Caco-2 (cell line): ENCODE measurements around the gene CNEP1R1. TPM values are rescaled to one million over a fixed set of nuclear protein-coding genes. Genes with fewer than 3 reads are reported as not detected.
A peak's percentile ranks its signal among the peaks of the same experiment; 100 is the strongest.

ENCODE experiments used
- BruUV-seq: library from RNA; stranded (reverse); fragments of 400-500 nt; replicated peaks from 2 replicates; lab custom pipeline; 2021; lab: Mats Ljungman, UMichigan
- CTCF ChIA-PET: fragments of 300-600 bp; sonication (Branson Sonifier 250); formaldehyde crosslinking; loops from one replicate; lab custom pipeline; 2022; ENCODE audit warnings: antibody characterized with exemption; lab: Charles Lee
- POLR2A ChIA-PET: fragments of 300-600 bp; sonication (Branson Sonifier 250); formaldehyde crosslinking; loops from one replicate; lab custom pipeline; 2022; ENCODE audit warnings: antibody characterized with exemption; lab: Charles Lee
- DNase-seq, 2 experiments: peaks; one replicate each; pipeline versions ENCODE4 v3.0.0 to v3.0.0-alpha.2; 2020 to 2022
- H3K27me3 ChIP-seq: replicated peaks from 2 replicates; pipeline ENCODE4 v1.6.0; 2011; ENCODE audit warnings: low read length; ENCODE audit not compliant: control insufficient read depth, insufficient read depth
- H3K36me3 ChIP-seq: 2 replicates; pipeline ENCODE4 v1.5.1; 2011; ENCODE audit warnings: low read length; ENCODE audit not compliant: control insufficient read depth, insufficient read depth
- H3K4me1 ChIP-seq: fragments of 250-450 bp; sonication (Bioruptor Pico); 2 replicates; pipeline ENCODE4 v1.5.1; 2020; ENCODE audit warnings: mild to moderate bottlenecking
- H3K4me3 ChIP-seq: 2 replicates; pipeline ENCODE4 v1.5.1; 2011; ENCODE audit warnings: low read depth, mild to moderate bottlenecking, control low read depth, low read length
- H3K9me3 ChIP-seq: fragments of 250-450 bp; sonication (Bioruptor Pico); 2 replicates; pipeline ENCODE4 v1.5.1; 2020; ENCODE audit warnings: mild to moderate bottlenecking, moderate library complexity
- H3K27ac Mint-ChIP-seq: one replicate; pipeline ENCODE4 v1.8.0; 2022; ENCODE audit warnings: mixed read lengths; ENCODE audit not compliant: unreplicated experiment
- H3K27me3 Mint-ChIP-seq: one replicate; pipeline ENCODE4 v1.8.0; 2022; ENCODE audit warnings: mixed read lengths; ENCODE audit not compliant: insufficient read depth, unreplicated experiment
- H3K36me3 Mint-ChIP-seq: one replicate; pipeline ENCODE4 v1.8.0; 2022; ENCODE audit warnings: mild to moderate bottlenecking, mixed read lengths; ENCODE audit not compliant: insufficient read depth, unreplicated experiment
- H3K4me1 Mint-ChIP-seq: one replicate; pipeline ENCODE4 v1.8.0; 2022; ENCODE audit warnings: low read depth, mixed read lengths; ENCODE audit not compliant: unreplicated experiment
- H3K4me3 Mint-ChIP-seq: one replicate; pipeline ENCODE4 v1.8.0; 2022; ENCODE audit warnings: mild to moderate bottlenecking, moderate library complexity, mixed read lengths; ENCODE audit not compliant: unreplicated experiment
- H3K9me3 Mint-ChIP-seq: one replicate; pipeline ENCODE4 v1.8.0; 2022; ENCODE audit warnings: mixed read lengths; ENCODE audit not compliant: unreplicated experiment
- intact Hi-C: fragments of 100-400 bp; cut with micrococcal nuclease; formaldehyde crosslinking; loops from one replicate; pipeline ENCODE4 v1.10.0; 2022; ENCODE audit not compliant: unreplicated experiment
- total RNA-seq: library from RNA; stranded (reverse); gene quantifications from 2 replicates; pipeline ENCODE4 v1.2.3, GENCODE V29; 2022
- TF ChIP-seq, protein P1 (sequence below), 2 experiments: fragments of 200-600 bp in 1 of 2; IDR thresholded peaks; 1 replicate in 1 of 2; 2 replicates in 1 of 2; pipeline versions ENCODE4 v1.5.1 to v1.8.0; 2011 to 2022; ENCODE audit warnings: antibody characterized with exemption in 1 of 2, control low read depth in 1 of 2, inconsistent platforms in 1 of 2, low read depth in 1 of 2, low read length in 1 of 2, mild to moderate bottlenecking in 1 of 2, moderate library complexity in 1 of 2; ENCODE audit not compliant: insufficient read depth in 1 of 2, severe bottlenecking in 1 of 2, unreplicated experiment in 1 of 2

Gene CNEP1R1
- total RNA-seq, 1 experiment from 2014 or later = 39.4 TPM

DNA sequence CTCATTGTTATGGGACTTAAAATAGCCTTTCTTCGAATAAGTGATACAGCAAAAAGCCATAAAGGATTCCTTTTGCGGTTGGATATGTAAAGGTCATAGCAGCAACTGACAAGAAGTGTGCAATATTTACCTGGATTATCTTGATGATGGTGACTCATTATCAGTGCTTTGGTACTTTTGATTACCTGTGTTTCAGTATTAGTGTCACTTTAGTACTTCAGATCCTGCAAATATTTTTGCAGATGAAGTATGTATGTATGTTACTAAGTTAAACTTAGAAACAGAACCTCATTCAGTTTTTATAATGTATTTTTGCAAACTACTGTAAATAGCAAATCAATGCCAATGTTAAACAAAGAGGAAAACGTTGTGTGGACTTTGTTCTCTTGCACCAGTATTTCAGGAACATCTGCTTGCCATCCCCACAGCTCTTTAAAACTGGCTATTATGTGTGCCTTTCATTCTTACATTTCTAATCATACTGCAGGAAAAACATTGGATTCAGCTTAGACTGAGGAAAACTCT is 10.5 kb downstream of the CNEP1R1 start:
- CTCF ChIA-PET = interaction anchor here (0.6 to 3.4 kb wide), 4 partner anchors 10 to 854 kb away, joined by 3 to 24 read pairs (median 4); partner anchors contain the start of gene CNEP1R1
- peaks cover 33% of the 10 kb centered on the region for H3K4me1 Mint-ChIP-seq
- Histone ChIP-seq H3K4me3 (no peak overlapping the region), H3K9me3 (no peaks in the 10 kb centered on the region), H3K27me3 (no peaks in the 10 kb centered on the region), H3K36me3 (peaks cover 4% of the 10 kb centered on the region), H3K4me1 (peaks cover 55% of the 10 kb centered on the region)
- POLR2A ChIA-PET = interaction anchor here (0.7 kb wide), 1 partner anchor 135 kb away, joined by 3 read pairs; no protein-coding TSS in a partner anchor
- BruUV-seq = no TSS peak
- peaks cover 58% of the 10 kb centered on the region for H3K36me3 Mint-ChIP-seq
- intact Hi-C loops = loop anchor here (1.0 kb wide), 2 partner anchors 10 to 30 kb away; partner anchors contain the start of genes CNEP1R1 and HEATR3
- no peaks in the 10 kb centered on the region for H3K9me3 Mint-ChIP-seq
- H3K4me3 Mint-ChIP-seq = peak overlapping the region; percentile 55
- H3K27me3 Mint-ChIP-seq = no peaks in the 10 kb centered on the region
- TF ChIP-seq, protein P1, sequence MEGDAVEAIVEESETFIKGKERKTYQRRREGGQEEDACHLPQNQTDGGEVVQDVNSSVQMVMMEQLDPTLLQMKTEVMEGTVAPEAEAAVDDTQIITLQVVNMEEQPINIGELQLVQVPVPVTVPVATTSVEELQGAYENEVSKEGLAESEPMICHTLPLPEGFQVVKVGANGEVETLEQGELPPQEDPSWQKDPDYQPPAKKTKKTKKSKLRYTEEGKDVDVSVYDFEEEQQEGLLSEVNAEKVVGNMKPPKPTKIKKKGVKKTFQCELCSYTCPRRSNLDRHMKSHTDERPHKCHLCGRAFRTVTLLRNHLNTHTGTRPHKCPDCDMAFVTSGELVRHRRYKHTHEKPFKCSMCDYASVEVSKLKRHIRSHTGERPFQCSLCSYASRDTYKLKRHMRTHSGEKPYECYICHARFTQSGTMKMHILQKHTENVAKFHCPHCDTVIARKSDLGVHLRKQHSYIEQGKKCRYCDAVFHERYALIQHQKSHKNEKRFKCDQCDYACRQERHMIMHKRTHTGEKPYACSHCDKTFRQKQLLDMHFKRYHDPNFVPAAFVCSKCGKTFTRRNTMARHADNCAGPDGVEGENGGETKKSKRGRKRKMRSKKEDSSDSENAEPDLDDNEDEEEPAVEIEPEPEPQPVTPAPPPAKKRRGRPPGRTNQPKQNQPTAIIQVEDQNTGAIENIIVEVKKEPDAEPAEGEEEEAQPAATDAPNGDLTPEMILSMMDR (IDR thresholded peaks at IDR 0.05; ENCODE audit: insufficient read depth in 1 of 2, low read depth in 1 of 2, low read length in 1 of 2, severe bottlenecking in 1 of 2, unreplicated experiment in 1 of 2) = no peak
- peak in 1 of 2 experiments; percentile 61 for DNase-seq
- peak overlapping the region; percentile 45 for H3K27ac Mint-ChIP-seq

DNA sequence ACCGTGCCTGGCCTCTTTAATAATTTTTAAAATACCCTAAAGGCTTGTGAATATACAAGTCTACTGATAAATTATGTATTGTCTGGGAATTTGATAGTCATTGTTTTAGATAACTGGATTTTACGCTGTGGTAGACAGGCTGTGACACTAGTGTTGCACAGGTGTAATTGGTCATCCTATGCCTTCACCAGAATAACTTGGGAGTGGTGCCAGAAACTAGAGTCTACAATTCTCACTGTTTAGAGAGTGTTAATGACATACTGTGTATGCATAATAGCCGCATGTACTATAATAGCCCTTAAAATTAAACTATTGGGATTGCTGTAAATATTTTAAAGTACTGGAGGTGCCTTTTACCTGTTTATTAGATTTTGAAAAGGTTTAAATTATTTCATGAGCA is 11.4 kb downstream of the CNEP1R1 start:
- TSS peak; percentile 27 for BruUV-seq

DNA sequence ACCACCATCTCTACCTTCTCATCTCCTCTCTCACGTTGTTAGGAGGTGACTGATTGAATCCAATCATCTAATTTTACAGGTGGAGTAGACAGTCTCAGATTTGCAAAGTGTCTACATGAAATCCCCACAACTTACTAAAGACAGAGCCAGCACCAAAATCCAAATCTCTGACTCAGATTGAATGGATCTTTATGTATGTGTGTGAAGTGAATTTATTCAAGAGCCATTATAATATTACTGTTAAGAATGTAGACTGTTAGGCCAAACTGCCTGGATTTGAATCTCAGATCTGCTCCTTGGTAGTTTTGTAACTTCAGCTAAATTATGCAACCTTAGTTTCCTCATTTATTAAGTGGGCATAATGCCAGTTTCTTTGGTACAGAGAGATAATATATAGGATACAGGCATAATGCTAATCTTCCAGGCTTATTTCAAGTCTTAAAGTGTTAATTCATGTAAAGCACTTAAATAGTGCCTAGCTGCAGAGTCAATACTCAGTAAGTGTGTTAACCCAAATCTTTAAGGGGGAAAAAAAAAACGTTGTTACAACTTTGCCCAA is 12.7 kb downstream of the CNEP1R1 start:
- H3K36me3 ChIP-seq = no peaks in the 10 kb centered on the region
- POLR2A ChIA-PET = no interaction called here
- peaks cover 33% of the 10 kb centered on the region for H3K4me1 Mint-ChIP-seq
- peak overlapping the region; percentile 2 for H3K4me3 Mint-ChIP-seq
- H3K9me3 ChIP-seq = no peaks in the 10 kb centered on the region
- intact Hi-C loops = no loop called here
- no peak overlapping the region for H3K27ac Mint-ChIP-seq
- H3K36me3 Mint-ChIP-seq = peaks cover 44% of the 10 kb centered on the region
- no peaks in the 10 kb centered on the region for H3K27me3 Mint-ChIP-seq
- CTCF ChIA-PET = interaction anchor here (0.5 to 3.4 kb wide), 2 partner anchors 13 to 94 kb away, joined by 4 to 24 read pairs; partner anchors contain the start of gene CNEP1R1
- DNase-seq = no peak
- no peaks in the 10 kb centered on the region for H3K27me3 ChIP-seq
- peaks cover 58% of the 10 kb centered on the region for H3K4me1 ChIP-seq
- BruUV-seq = no TSS peak
- TF ChIP-seq, protein P1 (IDR thresholded peaks at IDR 0.05; ENCODE audit: insufficient read depth in 1 of 2, low read depth in 1 of 2, low read length in 1 of 2, severe bottlenecking in 1 of 2, unreplicated experiment in 1 of 2) = no peak
- no peaks in the 10 kb centered on the region for H3K9me3 Mint-ChIP-seq
- no peak overlapping the region for H3K4me3 ChIP-seq

More for the DNA sequence above, 11.4 kb downstream of the CNEP1R1 start:
- Mint-ChIP-seq H3K36me3 (peaks cover 50% of the 10 kb centered on the region), H3K9me3 (no peaks in the 10 kb centered on the region), H3K4me1 (peaks cover 33% of the 10 kb centered on the region), H3K27ac (peak overlapping the region; percentile 45), H3K4me3 (peak overlapping the region; percentile 9), H3K27me3 (no peaks in the 10 kb centered on the region)
- ChIA-PET POLR2A (no interaction called here), CTCF (interaction anchor here (1.0 to 3.4 kb wide), 2 partner anchors 11 to 31 kb away, joined by 3 to 24 read pairs; partner anchors contain the start of gene CNEP1R1)
- peaks cover 2% of the 10 kb centered on the region; the same call in 1 of the 2 replicates for H3K36me3 ChIP-seq
- H3K4me3 ChIP-seq = no peak overlapping the region
- DNase-seq = no peak
- TF ChIP-seq, protein P1 (IDR thresholded peaks at IDR 0.05; ENCODE audit: insufficient read depth in 1 of 2, low read depth in 1 of 2, low read length in 1 of 2, severe bottlenecking in 1 of 2, unreplicated experiment in 1 of 2) = no peak
- H3K4me1 ChIP-seq = peaks cover 58% of the 10 kb centered on the region
- intact Hi-C loops = no loop called here
- no peaks in the 10 kb centered on the region for H3K9me3 ChIP-seq
- no peaks in the 10 kb centered on the region for H3K27me3 ChIP-seq
